Cardiac muscle cell (in vitro differentiated cells and primary cell): ENCODE results near the gene THSD7A. TPM values are rescaled to one million over a fixed set of nuclear protein-coding genes. Genes with fewer than 3 reads are reported as not detected.

Experiments
- DNase-seq, 2 donors: peaks; one replicate each; pipeline versions ENCODE4 v3.0.0 to v3.0.0-alpha.2; 2010 to 2017; ENCODE audit warnings: low read depth in 1 of 2, low spot score in 1 of 2
- H3K27ac ChIP-seq: fragments of 200-600 bp; sonication (generic); 2 replicates; pipeline ENCODE4 v1.5.1; 2016
- H3K27me3 ChIP-seq: fragments of 200-600 bp; sonication (generic); 2 replicates; pipeline ENCODE4 v1.6.0; 2016; ENCODE audit warnings: control low read depth
- H3K36me3 ChIP-seq: fragments of 200-600 bp; sonication (generic); 2 replicates; pipeline ENCODE4 v1.5.1; 2016; ENCODE audit warnings: control low read depth
- H3K4me1 ChIP-seq: fragments of 200-600 bp; sonication (generic); 2 replicates; pipeline ENCODE4 v1.8.1; 2017; ENCODE audit warnings: low read depth, mild to moderate bottlenecking, mixed run types
- H3K4me3 ChIP-seq: fragments of 200-600 bp; sonication (generic); 2 replicates; pipeline ENCODE4 v1.5.1; 2016; ENCODE audit warnings: mild to moderate bottlenecking
- H3K9me3 ChIP-seq: fragments of 200-600 bp; sonication (generic); 2 replicates; pipeline ENCODE4 v1.5.1; 2017; ENCODE audit warnings: low read depth, mild to moderate bottlenecking, control low read depth
- CTCF ChIP-seq: IDR thresholded peaks from 2 replicates; pipeline ENCODE4 v1.5.1; 2012; ENCODE audit warnings: low read depth, mild to moderate bottlenecking, low read length
- polyA plus RNA-seq: library from polyadenylated mRNA; unstranded; fragments of >200 nt; fragmentation: Nextera tagmentation; extraction: Ambion mirVana; gene quantifications from 2 replicates; pipeline ENCODE4 v1.2.1, GENCODE V29; 2016
- total RNA-seq: library from RNA; depleted of rRNA; stranded (reverse); fragments of >200 nt; gene quantifications from 2 replicates; pipeline ENCODE4 v1.2.3, GENCODE V29; 2016

THSD7A gene
- total and polyA plus RNA-seq, 2 experiments from 2014 or later: 1.5 to 3.7 TPM

- H3K36me3 ChIP-seq: no peaks in the 10 kb centered on the region
- no peak overlapping the region for H3K4me3 ChIP-seq
- H3K27me3 ChIP-seq: no peaks in the 10 kb centered on the region
- no peaks in the 10 kb centered on the region for H3K4me1 ChIP-seq
- H3K9me3 ChIP-seq: no peaks in the 10 kb centered on the region
- TF ChIP-seq CTCF: no peak
- H3K27ac ChIP-seq: no peak overlapping the region
- DNase-seq: no peak
Observed at GRCh38 chr7:11746591-11746990, 85.4 kb downstream of the THSD7A start.

GRCh38 chr7:11743548-11743947 is 88.5 kb downstream of the THSD7A start:
- DNase-seq: no peak
- no peaks in the 10 kb centered on the region for H3K9me3 ChIP-seq
- no peaks in the 10 kb centered on the region for H3K36me3 ChIP-seq
- H3K4me1 ChIP-seq: no peaks in the 10 kb centered on the region
- no peak overlapping the region for H3K4me3 ChIP-seq
- H3K27ac ChIP-seq: no peak overlapping the region
- TF ChIP-seq CTCF: no peak
- H3K27me3 ChIP-seq: no peaks in the 10 kb centered on the region

GRCh38 chr7:11743016-11743415 is 89.0 kb downstream of the THSD7A start:
- no peak for DNase-seq
- no peak overlapping the region for H3K27ac ChIP-seq
- TF ChIP-seq CTCF: no peak
- no peaks in the 10 kb centered on the region for H3K27me3 ChIP-seq
- no peak overlapping the region for H3K4me3 ChIP-seq
- no peaks in the 10 kb centered on the region for H3K4me1 ChIP-seq
- no peaks in the 10 kb centered on the region for H3K36me3 ChIP-seq
- no peaks in the 10 kb centered on the region for H3K9me3 ChIP-seq

- no peak for TF ChIP-seq CTCF
- Histone ChIP-seq H3K27ac (no peak overlapping the region), H3K4me1 (no peaks in the 10 kb centered on the region), H3K36me3 (no peaks in the 10 kb centered on the region), H3K9me3 (no peaks in the 10 kb centered on the region), H3K4me3 (no peak overlapping the region), H3K27me3 (no peaks in the 10 kb centered on the region)
- no peak for DNase-seq
Observed at GRCh38 chr7:11742496-11742895, 89.5 kb downstream of the THSD7A start.

- no peaks in the 10 kb centered on the region for H3K36me3 ChIP-seq
- no peaks in the 10 kb centered on the region for H3K9me3 ChIP-seq
- no peak for TF ChIP-seq CTCF
- H3K27me3 ChIP-seq: no peaks in the 10 kb centered on the region
- H3K4me3 ChIP-seq: no peak overlapping the region
- H3K4me1 ChIP-seq: no peaks in the 10 kb centered on the region
- no peak for DNase-seq
- H3K27ac ChIP-seq: no peak overlapping the region
Observed at GRCh38 chr7:11737723-11738122, 94.3 kb downstream of the THSD7A start.

GRCh38 chr7:11732207-11732606 is 99.8 kb downstream of the THSD7A start:
- no peak overlapping the region for H3K4me3 ChIP-seq
- no peak for DNase-seq
- no peak for TF ChIP-seq CTCF
- no peaks in the 10 kb centered on the region for H3K9me3 ChIP-seq
- no peak overlapping the region for H3K27ac ChIP-seq
- H3K4me1 ChIP-seq: no peaks in the 10 kb centered on the region
- H3K27me3 ChIP-seq: no peaks in the 10 kb centered on the region
- no peaks in the 10 kb centered on the region for H3K36me3 ChIP-seq
